Measurements from ENCODE around the gene RWDD3. TPM values are rescaled to one million over a fixed set of nuclear protein-coding genes. Genes with fewer than 3 reads are reported as not detected.

The RWDD3 gene
- total and polyA plus RNA-seq, 2 donors (not counting 3 experiments of a cell fraction or from before 2014, with no cell fraction given) = 9.3 to 12.1 TPM

DNA sequence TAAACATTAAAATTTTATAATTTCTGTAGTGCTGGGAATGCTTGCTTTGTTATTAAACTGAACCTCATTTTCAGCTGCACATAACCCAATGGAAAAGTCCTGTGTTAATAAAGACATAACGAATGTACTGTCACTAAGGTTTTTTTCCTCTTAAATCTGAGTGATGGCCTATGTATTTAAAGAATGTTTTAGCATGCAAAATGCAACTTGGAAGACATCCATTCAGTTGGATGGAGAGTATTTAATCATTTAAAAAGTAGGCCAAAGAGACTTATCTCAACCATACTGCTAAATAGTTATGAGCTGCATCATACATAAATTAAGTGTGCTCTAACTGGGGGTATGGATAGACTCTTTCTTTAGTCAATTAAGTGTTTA is 48.5 kb downstream of the RWDD3 start:
- ChIA-PET CTCF (no interaction called here), POLR2A (no interaction called here)
- H3K36me3 ChIP-seq (ENCODE audit: control insufficient read depth in 2 of 2, extremely low read depth in 1 of 2, insufficient read depth in 2 of 2, low read length in 2 of 2) = no peaks in the 10 kb centered on the region
- H3K9me3 ChIP-seq (replicated peaks; ENCODE audit: control insufficient read depth, insufficient read depth, low read length) = no peaks in the 10 kb centered on the region
- H2AFZ ChIP-seq (ENCODE audit: low read depth, low read length) = no peak overlapping the region
- DNase-seq (ENCODE audit: low read depth, low spot score) (no peak), FAIRE-seq (no peak)
- no TSS peak for BruUV-seq (replicated peaks)
- TF ChIP-seq GATA2 (IDR thresholded peaks at IDR 0.05; ENCODE audit: insufficient read depth, insufficient read length, low read depth, low read length) (no peak), MYC (IDR thresholded peaks at IDR 0.05; ENCODE audit: low read depth, low read length) (no peak), POLR2A (IDR thresholded peaks at IDR 0.05; ENCODE audit: low read depth, low read length) (no peak), FOS (IDR thresholded peaks at IDR 0.05; ENCODE audit: borderline replicate concordance, insufficient read depth, low read length) (no peak), POLR2AphosphoS5 (IDR thresholded peaks at IDR 0.05; ENCODE audit: insufficient read depth, low read depth, low read length) (no peak), JUN (IDR thresholded peaks at IDR 0.05; ENCODE audit: borderline replicate concordance, insufficient read depth, insufficient read length, low read depth) (no peak), EZH2 (IDR thresholded peaks at IDR 0.05; ENCODE audit: borderline replicate concordance, low read depth, low read length, severe bottlenecking) (no peak)
- TF ChIP-seq, protein P1, sequence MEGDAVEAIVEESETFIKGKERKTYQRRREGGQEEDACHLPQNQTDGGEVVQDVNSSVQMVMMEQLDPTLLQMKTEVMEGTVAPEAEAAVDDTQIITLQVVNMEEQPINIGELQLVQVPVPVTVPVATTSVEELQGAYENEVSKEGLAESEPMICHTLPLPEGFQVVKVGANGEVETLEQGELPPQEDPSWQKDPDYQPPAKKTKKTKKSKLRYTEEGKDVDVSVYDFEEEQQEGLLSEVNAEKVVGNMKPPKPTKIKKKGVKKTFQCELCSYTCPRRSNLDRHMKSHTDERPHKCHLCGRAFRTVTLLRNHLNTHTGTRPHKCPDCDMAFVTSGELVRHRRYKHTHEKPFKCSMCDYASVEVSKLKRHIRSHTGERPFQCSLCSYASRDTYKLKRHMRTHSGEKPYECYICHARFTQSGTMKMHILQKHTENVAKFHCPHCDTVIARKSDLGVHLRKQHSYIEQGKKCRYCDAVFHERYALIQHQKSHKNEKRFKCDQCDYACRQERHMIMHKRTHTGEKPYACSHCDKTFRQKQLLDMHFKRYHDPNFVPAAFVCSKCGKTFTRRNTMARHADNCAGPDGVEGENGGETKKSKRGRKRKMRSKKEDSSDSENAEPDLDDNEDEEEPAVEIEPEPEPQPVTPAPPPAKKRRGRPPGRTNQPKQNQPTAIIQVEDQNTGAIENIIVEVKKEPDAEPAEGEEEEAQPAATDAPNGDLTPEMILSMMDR (IDR thresholded peaks at IDR 0.05; ENCODE audit: extremely low read depth in 1 of 2, insufficient read depth in 1 of 2, low read depth in 1 of 2, low read length in 2 of 2) = no peak
- TF ChIP-seq, protein P2, sequence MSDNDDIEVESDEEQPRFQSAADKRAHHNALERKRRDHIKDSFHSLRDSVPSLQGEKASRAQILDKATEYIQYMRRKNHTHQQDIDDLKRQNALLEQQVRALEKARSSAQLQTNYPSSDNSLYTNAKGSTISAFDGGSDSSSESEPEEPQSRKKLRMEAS (IDR thresholded peaks at IDR 0.05; ENCODE audit: insufficient read depth, insufficient read length) = no peak
- no peak overlapping the region for H3K4me2 ChIP-seq (ENCODE audit: insufficient read depth, low read length)
- no peaks in the 10 kb centered on the region for H4K20me1 ChIP-seq (replicated peaks; ENCODE audit: control insufficient read depth, extremely low read depth, insufficient read depth, low read length)
- no peaks in the 10 kb centered on the region for H3K79me2 ChIP-seq (ENCODE audit: control insufficient read depth, insufficient read depth, low read length)
- no peak overlapping the region for H3K9ac ChIP-seq (replicated peaks; ENCODE audit: extremely low read depth, insufficient read depth, low read length)
- intact Hi-C loops (cut with micrococcal nuclease) (no loop called here), dilution Hi-C loops (cut with MboI; ENCODE audit: extremely low pct_ligation_motif_present, low sequenced_read_pairs) (no loop called here)
- H3K27me3 ChIP-seq (ENCODE audit: control insufficient read depth in 2 of 2, insufficient read depth in 2 of 2, low read length in 2 of 2) = no peaks in the 10 kb centered on the region
- no peak overlapping the region for H3K27ac ChIP-seq (ENCODE audit: insufficient read depth, low read depth, low read length)
- H3K4me3 ChIP-seq (replicated peaks in 1 of 3; ENCODE audit: insufficient read depth in 1 of 3, low read depth in 1 of 3, low read length in 3 of 3) = no peak overlapping the region
- H3K9me1 ChIP-seq (replicated peaks; ENCODE audit: control insufficient read depth, extremely low read depth, insufficient read depth, low read length) = no peaks in the 10 kb centered on the region
- no peaks in the 10 kb centered on the region for H3K4me1 ChIP-seq (ENCODE audit: control insufficient read depth, extremely low read depth, insufficient read depth, low read length)
